Gastroesophageal sphincter (tissue), 3 donors: ENCODE data around the gene CDKAL1.

ENCODE experiments used
- EP300 ChIP-seq: sonication (generic); formaldehyde crosslinking; IDR thresholded peaks from one replicate; pipeline ENCODE4 v1.6.1; 2017; ENCODE audit warnings: antibody characterized with exemption, mild to moderate bottlenecking
- POLR2A ChIP-seq, 2 donors: fragments of 450-650 bp; IDR thresholded peaks; one replicate each; pipeline ENCODE4 v1.6.1; 2017; ENCODE audit warnings: antibody characterized with exemption in 2 of 2, mild to moderate bottlenecking in 2 of 2, moderate library complexity in 1 of 2
- POLR2AphosphoS5 ChIP-seq: sonication (generic); formaldehyde crosslinking; IDR thresholded peaks from one replicate; pipeline ENCODE4 v1.6.1; 2017; ENCODE audit warnings: antibody characterized with exemption
- TF ChIP-seq, protein P1 (sequence below), 4 experiments: fragments of 200-600 bp in 2 of 4; fragments of 450-650 bp in 2 of 4; sonication (generic) in 1 of 4; IDR thresholded peaks; one replicate each; pipeline ENCODE4 v1.5.1; 2017 to 2019; ENCODE audit warnings: antibody characterized with exemption in 4 of 4, mild to moderate bottlenecking in 2 of 4, moderate library complexity in 2 of 4

DNA sequence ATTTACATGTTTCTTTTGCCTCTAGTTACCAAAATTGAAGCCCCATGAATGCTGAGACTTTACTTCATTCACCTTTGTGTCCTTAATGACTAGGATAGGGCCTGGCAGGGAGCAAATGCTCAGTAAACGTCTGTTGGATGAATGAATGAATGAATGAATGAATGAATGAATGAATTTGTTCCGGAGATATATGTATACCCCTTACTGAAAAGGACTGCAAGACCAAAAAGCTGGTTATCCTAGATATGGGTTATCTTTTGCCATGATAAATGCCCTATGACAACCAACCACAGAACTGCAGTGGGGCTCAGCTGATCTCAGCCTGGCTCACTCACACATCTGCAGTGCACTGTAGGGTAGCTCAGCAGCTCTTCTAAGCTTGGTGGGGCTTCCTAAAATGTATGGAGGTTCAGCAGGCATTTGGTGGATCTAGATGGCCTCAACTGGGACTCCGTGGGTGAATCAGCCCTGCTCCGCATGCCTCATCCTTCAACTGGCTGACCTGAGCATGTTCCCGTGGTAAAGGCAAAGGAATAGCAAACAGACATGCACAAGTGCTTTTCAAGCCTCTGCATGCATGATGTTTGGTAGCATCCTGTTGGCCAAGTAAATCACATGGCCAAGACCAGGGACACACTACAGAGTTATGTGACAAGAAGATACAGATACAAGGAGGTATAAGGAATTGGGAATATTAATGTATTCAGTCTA, 680.6 kb downstream of the CDKAL1 start:
- TF ChIP-seq, protein P1, sequence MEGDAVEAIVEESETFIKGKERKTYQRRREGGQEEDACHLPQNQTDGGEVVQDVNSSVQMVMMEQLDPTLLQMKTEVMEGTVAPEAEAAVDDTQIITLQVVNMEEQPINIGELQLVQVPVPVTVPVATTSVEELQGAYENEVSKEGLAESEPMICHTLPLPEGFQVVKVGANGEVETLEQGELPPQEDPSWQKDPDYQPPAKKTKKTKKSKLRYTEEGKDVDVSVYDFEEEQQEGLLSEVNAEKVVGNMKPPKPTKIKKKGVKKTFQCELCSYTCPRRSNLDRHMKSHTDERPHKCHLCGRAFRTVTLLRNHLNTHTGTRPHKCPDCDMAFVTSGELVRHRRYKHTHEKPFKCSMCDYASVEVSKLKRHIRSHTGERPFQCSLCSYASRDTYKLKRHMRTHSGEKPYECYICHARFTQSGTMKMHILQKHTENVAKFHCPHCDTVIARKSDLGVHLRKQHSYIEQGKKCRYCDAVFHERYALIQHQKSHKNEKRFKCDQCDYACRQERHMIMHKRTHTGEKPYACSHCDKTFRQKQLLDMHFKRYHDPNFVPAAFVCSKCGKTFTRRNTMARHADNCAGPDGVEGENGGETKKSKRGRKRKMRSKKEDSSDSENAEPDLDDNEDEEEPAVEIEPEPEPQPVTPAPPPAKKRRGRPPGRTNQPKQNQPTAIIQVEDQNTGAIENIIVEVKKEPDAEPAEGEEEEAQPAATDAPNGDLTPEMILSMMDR (IDR thresholded peaks at IDR 0.05) = no peak
- TF ChIP-seq POLR2AphosphoS5 (no peak), POLR2A (IDR thresholded peaks at IDR 0.05) (no peak), EP300 (no peak)
